LNCaP clone FGC (cell line): ENCODE measurements around the gene TRAF7.
A peak's percentile ranks its signal among the peaks of the same experiment; 100 is the strongest.

Experiments used
- DNase-seq: peaks from one replicate; pipeline ENCODE4 v3.0.0-alpha.2; 2011; ENCODE audit warnings: low read depth
- H3K4me3 ChIP-seq: 2 replicates; pipeline ENCODE4 v1.5.1; 2011; ENCODE audit warnings: mild to moderate bottlenecking, low read depth, low read length, control low read depth
- CTCF ChIP-seq: IDR thresholded peaks from 2 replicates; pipeline ENCODE4 v1.5.1; 2012; ENCODE audit warnings: mild to moderate bottlenecking; ENCODE audit not compliant: control insufficient read depth, insufficient read depth; ENCODE audit errors: extremely low read depth

TRAF7 gene

GRCh38 chr16:2147378-2147777, 8.2 kb upstream of the TRAF7 start:
- TF ChIP-seq CTCF = no peak
- peak overlapping the region; percentile 59 for H3K4me3 ChIP-seq
- DNase-seq = no peak

DNA sequence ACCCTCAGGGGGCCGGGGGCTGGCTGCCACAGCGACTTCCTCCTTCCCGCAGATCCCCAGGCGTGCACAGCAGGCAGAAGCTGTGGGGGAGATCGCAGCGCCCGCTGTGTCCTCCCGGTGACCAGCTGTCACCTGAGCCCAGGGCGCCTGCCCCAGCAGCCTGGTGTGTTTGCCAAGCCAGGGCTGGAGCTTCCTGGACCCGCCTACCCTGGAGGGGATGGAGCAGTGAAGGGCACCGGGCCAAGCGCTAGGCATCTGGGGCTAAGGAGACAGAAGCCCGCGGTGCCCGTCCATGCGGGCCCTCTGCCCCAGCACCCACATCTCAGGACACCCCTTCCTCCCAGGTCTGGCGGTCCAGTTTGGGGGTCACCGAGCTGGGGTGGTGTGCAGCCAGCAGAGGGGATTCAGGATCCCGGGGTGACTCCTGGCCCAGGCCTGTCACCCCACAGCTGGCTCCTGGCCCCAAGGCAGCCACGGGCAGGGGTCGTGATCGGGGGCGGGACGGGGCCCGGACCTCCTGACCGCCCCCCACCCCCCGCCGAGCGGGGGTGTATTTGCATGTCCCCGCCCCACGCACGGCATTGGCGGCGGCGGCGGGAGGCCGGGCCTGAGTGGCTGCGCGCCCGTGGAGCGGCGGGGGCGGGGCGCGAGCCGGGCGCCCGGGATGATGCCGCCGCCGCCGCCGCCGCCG, 7.5 kb upstream of the TRAF7 start, which contains the start of gene RAB26:
Gene RAB26 (plus strand): TSS at position 645 of the 691 bp plus-strand sequence. CDS start 159 bp downstream, outside the sequence.
- no peak for TF ChIP-seq CTCF
- DNase-seq = peak; percentile 93
- H3K4me3 ChIP-seq = peak within 1 kb of the TSS; percentile 76

GRCh38 chr16:2148714-2149629, 6.6 kb upstream of the TRAF7 start:
- no peak for DNase-seq
- H3K4me3 ChIP-seq = peak overlapping the region; percentile 76
- TF ChIP-seq CTCF = 0 out of 2 replicates have a peak, but pooled peaks have one; percentile 15

GRCh38 chr16:2149630-2150417, 5.8 kb upstream of the TRAF7 start:
- no peak for DNase-seq
- TF ChIP-seq CTCF = no peak
- peak overlapping the region; percentile 76 for H3K4me3 ChIP-seq

- peak; percentile 29; the same call in 1 of the 2 replicates for TF ChIP-seq CTCF
- peak overlapping the region; percentile 76 for H3K4me3 ChIP-seq
- DNase-seq = no peak
Observed at GRCh38 chr16:2150418-2151187, 5.0 kb upstream of the TRAF7 start.
